Gastroesophageal sphincter (tissue), 4 donors: ENCODE measurements around the gene SNX19. TPM values are rescaled to one million over a fixed set of nuclear protein-coding genes. Genes with fewer than 3 reads are reported as not detected.

ENCODE experiments used
- ATAC-seq: fragments of 150-250 bp; one replicate; pipeline ENCODE4 v1.9.1; 2016; ENCODE audit warnings: mild to moderate bottlenecking, moderate library complexity
- H3K27ac ChIP-seq, 4 donors: fragments of 200-600 bp; sonication (generic) in 3 of 4; 1 replicate in 3 of 4; 2 replicates in 1 of 4; pipeline ENCODE4 v1.5.1; 2016 to 2019
- H3K27me3 ChIP-seq: fragments of 200-600 bp; sonication (generic); one replicate; pipeline ENCODE4 v1.5.1; 2019
- H3K36me3 ChIP-seq, 2 donors: fragments of 200-600 bp; sonication (generic); one replicate each; pipeline ENCODE4 v1.5.1; 2019; ENCODE audit warnings: control low read depth in 1 of 2
- H3K4me1 ChIP-seq, 3 donors: fragments of 200-600 bp; sonication (generic); 1 replicate in 2 of 3; 2 replicates in 1 of 3; pipeline ENCODE4 v1.5.1; 2016 to 2019; ENCODE audit warnings: control low read depth in 2 of 3
- H3K4me3 ChIP-seq, 2 donors: fragments of 200-600 bp; sonication (generic); one replicate each; pipeline ENCODE4 v1.5.1; 2019; ENCODE audit warnings: mild to moderate bottlenecking in 1 of 2, moderate library complexity in 1 of 2
- H3K9me3 ChIP-seq, 3 donors: fragments of 200-600 bp; sonication (generic); one replicate each; pipeline ENCODE4 v1.5.1; 2017 to 2019; ENCODE audit warnings: control low read depth in 2 of 3
- CTCF ChIP-seq, 4 experiments: fragments of 200-600 bp in 2 of 4; fragments of 450-650 bp in 2 of 4; sonication (generic) in 1 of 4; IDR thresholded peaks; one replicate each; pipeline ENCODE4 v1.5.1; 2017 to 2019; ENCODE audit warnings: antibody characterized with exemption in 4 of 4, mild to moderate bottlenecking in 2 of 4, moderate library complexity in 2 of 4
- EP300 ChIP-seq: sonication (generic); formaldehyde crosslinking; IDR thresholded peaks from one replicate; pipeline ENCODE4 v1.6.1; 2017; ENCODE audit warnings: antibody characterized with exemption, mild to moderate bottlenecking
- POLR2A ChIP-seq, 2 donors: fragments of 450-650 bp; IDR thresholded peaks; one replicate each; pipeline ENCODE4 v1.6.1; 2017; ENCODE audit warnings: antibody characterized with exemption in 2 of 2, mild to moderate bottlenecking in 2 of 2, moderate library complexity in 1 of 2
- POLR2AphosphoS5 ChIP-seq: sonication (generic); formaldehyde crosslinking; IDR thresholded peaks from one replicate; pipeline ENCODE4 v1.6.1; 2017; ENCODE audit warnings: antibody characterized with exemption
- WGBS, 2 donors: methylation state at CpG; one replicate each; pipeline ENCODE4 v1.1.5; 2018; ENCODE audit warnings: low coverage in 1 of 2; 5-methylcytosine and 5-hydroxymethylcytosine counted together
- total RNA-seq, 4 donors: library from RNA; depleted of rRNA; stranded (reverse); fragments of >200 nt; gene quantifications; one replicate each; pipeline ENCODE4 v1.1.0, GENCODE V29; 2016

Gene SNX19
- total RNA-seq, 4 donors from 2014 or later: 110 to 131 (median 119) TPM

- ATAC-seq: no peak
- TF ChIP-seq POLR2A (IDR thresholded peaks at IDR 0.05) (no peak), EP300 (no peak), CTCF (IDR thresholded peaks at IDR 0.05) (no peak), POLR2AphosphoS5 (no peak)
- Histone ChIP-seq H3K36me3 (no peaks in the 10 kb centered on the region), H3K27me3 (peaks cover 4% of the 10 kb centered on the region), H3K4me3 (no peak overlapping the region), H3K4me1 (no peaks in the 10 kb centered on the region), H3K27ac (peak overlapping the region in 1 of 4 donors; percentile 24), H3K9me3 (peaks cover 0 to 5% (median 0%) of the 10 kb centered on the region in 3 donors)
- WGBS, 2 donors: 59 to 70% methylated on average over 3 of the region's 3 CpGs
Observed at GRCh38 chr11:130840679-130841078, 75.6 kb downstream of the SNX19 start.

GRCh38 chr11:130839981-130840666, 76.2 kb downstream of the SNX19 start:
- 0 to 7% methylated on average over 1 to 3 of the region's 3 CpGs for WGBS, 2 donors
- no peaks in the 10 kb centered on the region for H3K4me1 ChIP-seq
- H3K9me3 ChIP-seq: peaks cover 0 to 5% (median 0%) of the 10 kb centered on the region in 3 donors
- H3K36me3 ChIP-seq: no peaks in the 10 kb centered on the region
- ATAC-seq: no peak
- no peak for TF ChIP-seq CTCF (IDR thresholded peaks at IDR 0.05)
- no peak for TF ChIP-seq POLR2A (IDR thresholded peaks at IDR 0.05)
- TF ChIP-seq EP300: no peak
- no peak for TF ChIP-seq POLR2AphosphoS5
- no peak overlapping the region for H3K4me3 ChIP-seq
- H3K27me3 ChIP-seq: peaks cover 4% of the 10 kb centered on the region
- peak overlapping the region in 1 of 4 donors; percentile 24 for H3K27ac ChIP-seq

- no peak overlapping the region for H3K4me3 ChIP-seq
- H3K27me3 ChIP-seq: no peaks in the 10 kb centered on the region
- H3K9me3 ChIP-seq: peaks cover 0 to 5% (median 0%) of the 10 kb centered on the region in 3 donors
- H3K27ac ChIP-seq: no peak overlapping the region
- no peak for ATAC-seq
- no peak for TF ChIP-seq POLR2A (IDR thresholded peaks at IDR 0.05)
- no peak for TF ChIP-seq EP300
- no peak for TF ChIP-seq POLR2AphosphoS5
- no peak for TF ChIP-seq CTCF (IDR thresholded peaks at IDR 0.05)
- no peaks in the 10 kb centered on the region for H3K36me3 ChIP-seq
- H3K4me1 ChIP-seq: no peaks in the 10 kb centered on the region
Observed at GRCh38 chr11:130837194-130837593, 79.1 kb downstream of the SNX19 start.

- no peak overlapping the region for H3K4me3 ChIP-seq
- H3K4me1 ChIP-seq: peaks cover 0 to 19% (median 11%) of the 10 kb centered on the region in 3 donors
- no peaks in the 10 kb centered on the region for H3K27me3 ChIP-seq
- H3K27ac ChIP-seq: no peak overlapping the region
- ATAC-seq: no peak
- no peaks in the 10 kb centered on the region for H3K36me3 ChIP-seq
- H3K9me3 ChIP-seq: peaks cover 0 to 5% (median 0%) of the 10 kb centered on the region in 3 donors
- TF ChIP-seq CTCF (IDR thresholded peaks at IDR 0.05) (no peak), EP300 (no peak), POLR2A (IDR thresholded peaks at IDR 0.05) (no peak), POLR2AphosphoS5 (no peak)
Observed at GRCh38 chr11:130834886-130835285, 81.4 kb downstream of the SNX19 start.
